HEK293 (cell line): ENCODE results near the gene GPHN.
"Not testable (repeated sequence)": the region's sequence is repeated elsewhere in the genome, so short reads cannot be mapped to it uniquely, and the experiment has no call there.

Source experiments
- CTCF ChIA-PET: fragments of 350-600 bp; formaldehyde crosslinking; extraction: SDS; loops from one replicate; lab custom pipeline; 2021; ENCODE audit warnings: antibody characterized with exemption; lab: Yijun Ruan, JAX
- POLR2A ChIA-PET: fragments of 300-600 bp; formaldehyde crosslinking; extraction: SDS; loops from one replicate; lab custom pipeline; 2020; ENCODE audit warnings: antibody characterized with exemption, inconsistent platforms; lab: Yijun Ruan, JAX
- H3K27ac ChIP-seq: fragments of 200-500 bp; sonication (Bioruptor generic); 2 replicates; pipeline ENCODE4 v1.5.1; 2014; ENCODE audit warnings: low read depth, low read length, control low read depth, inconsistent platforms; ENCODE audit errors: extremely low read depth
- H3K36me3 ChIP-seq, 2 experiments: fragments of 200-500 bp in 1 of 2; sonication (Bioruptor generic) in 1 of 2; 1 replicate in 1 of 2; 2 replicates in 1 of 2; pipeline ENCODE4 v1.5.1; 2014 to 2017; ENCODE audit warnings: inconsistent platforms in 2 of 2, low read length in 2 of 2; ENCODE audit not compliant: control insufficient read depth in 2 of 2, insufficient read depth in 1 of 2
- H3K4me1 ChIP-seq: fragments of 200-500 bp; sonication (Bioruptor generic); 2 replicates; pipeline ENCODE4 v1.5.1; 2014; ENCODE audit warnings: mild to moderate bottlenecking, low read length, inconsistent platforms; ENCODE audit not compliant: control insufficient read depth, insufficient read depth
- H3K4me3 ChIP-seq: 2 replicates; pipeline ENCODE4 v1.5.1; 2011; ENCODE audit warnings: low read depth, mild to moderate bottlenecking, control low read depth, low read length, moderate library complexity
- H3K9me3 ChIP-seq: fragments of 200-500 bp; sonication (Bioruptor generic); 2 replicates; pipeline ENCODE4 v1.5.1; 2014; ENCODE audit warnings: low read depth, low read length, inconsistent platforms; ENCODE audit not compliant: control insufficient read depth, insufficient read depth
- GLI4 ChIP-seq: fragments of 450-650 bp; formaldehyde crosslinking; IDR thresholded peaks from 2 replicates; pipeline ENCODE4 v1.5.1; 2016; ENCODE audit warnings: missing biosample characterization, missing genetic modification characterization
- OVOL3 ChIP-seq: fragments of 450-650 bp; formaldehyde crosslinking; IDR thresholded peaks from 2 replicates; pipeline ENCODE4 v1.5.1; 2016; ENCODE audit warnings: missing biosample characterization, missing genetic modification characterization
- ZBTB1 ChIP-seq: fragments of 450-650 bp; formaldehyde crosslinking; IDR thresholded peaks from 2 replicates; pipeline ENCODE4 v1.5.1; 2016; ENCODE audit warnings: missing biosample characterization, missing genetic modification characterization
- ZIC2 ChIP-seq: fragments of 450-650 bp; formaldehyde crosslinking; IDR thresholded peaks from 2 replicates; pipeline ENCODE4 v1.5.1; 2016; ENCODE audit warnings: missing biosample characterization, missing genetic modification characterization
- ZNF132 ChIP-seq: fragments of 450-650 bp; formaldehyde crosslinking; IDR thresholded peaks from 2 replicates; pipeline ENCODE4 v1.5.1; 2017; ENCODE audit warnings: missing biosample characterization, missing genetic modification characterization, borderline replicate concordance
- ZNF133 ChIP-seq: fragments of 450-650 bp; formaldehyde crosslinking; IDR thresholded peaks from 2 replicates; pipeline ENCODE4 v1.5.1; 2016; ENCODE audit warnings: missing biosample characterization, missing genetic modification characterization
- ZNF175 ChIP-seq: fragments of 450-650 bp; formaldehyde crosslinking; IDR thresholded peaks from 2 replicates; pipeline ENCODE4 v1.5.1; 2016; ENCODE audit warnings: missing biosample characterization, missing genetic modification characterization
- ZNF23 ChIP-seq: fragments of 450-650 bp; formaldehyde crosslinking; IDR thresholded peaks from 2 replicates; pipeline ENCODE4 v1.5.1; 2016; ENCODE audit warnings: missing biosample characterization, missing genetic modification characterization, borderline replicate concordance
- ZNF302 ChIP-seq: fragments of 450-650 bp; formaldehyde crosslinking; IDR thresholded peaks from 2 replicates; pipeline ENCODE4 v1.5.1; 2016; ENCODE audit warnings: missing biosample characterization, missing genetic modification characterization, low read depth
- ZNF354C ChIP-seq: fragments of 450-650 bp; formaldehyde crosslinking; IDR thresholded peaks from 2 replicates; pipeline ENCODE4 v1.5.1; 2016; ENCODE audit warnings: missing biosample characterization, missing genetic modification characterization, low read depth, borderline replicate concordance
- ZNF449 ChIP-seq: fragments of 450-650 bp; formaldehyde crosslinking; IDR thresholded peaks from 2 replicates; pipeline ENCODE4 v1.5.1; 2017; ENCODE audit warnings: missing biosample characterization, mild to moderate bottlenecking, missing genetic modification characterization, moderate library complexity
- ZNF518A ChIP-seq: fragments of 450-650 bp; formaldehyde crosslinking; conservative IDR thresholded peaks from 2 replicates; pipeline ENCODE4 v1.5.1; 2016; ENCODE audit warnings: low read depth, missing biosample characterization, missing genetic modification characterization
- ZNF585B ChIP-seq: fragments of 450-650 bp; formaldehyde crosslinking; IDR thresholded peaks from 2 replicates; pipeline ENCODE4 v1.5.1; 2016; ENCODE audit warnings: missing biosample characterization, missing genetic modification characterization
- ZNF692 ChIP-seq: fragments of 450-650 bp; formaldehyde crosslinking; IDR thresholded peaks from 2 replicates; pipeline ENCODE4 v1.5.1; 2016; ENCODE audit warnings: missing biosample characterization, missing genetic modification characterization
- ZNF707 ChIP-seq: fragments of 450-650 bp; formaldehyde crosslinking; IDR thresholded peaks from 2 replicates; pipeline ENCODE4 v1.5.1; 2016; ENCODE audit warnings: missing biosample characterization, missing genetic modification characterization

The GPHN gene

GRCh38 chr14:66587753-66588152 lies 79.8 kb downstream of the GPHN start:
- H3K4me3 ChIP-seq, CTCF ChIA-PET, POLR2A ChIA-PET, H3K4me1 ChIP-seq, H3K27ac ChIP-seq, H3K36me3 ChIP-seq, H3K9me3 ChIP-seq: not testable (repeated sequence)

GRCh38 chr14:66595394-66595793 lies 87.4 kb downstream of the GPHN start:
- ChIA-PET CTCF (interaction anchor here (0.5 to 0.6 kb wide), 2 partner anchors 28 to 37 kb away, joined by 3 read pairs; no protein-coding TSS in a partner anchor), POLR2A (no interaction called here)
- TF ChIP-seq ZIC2 (tag by site-specific recombination), result no peak
- TF ChIP-seq ZNF518A (tag by site-specific recombination), result no peak
- TF ChIP-seq GLI4 (tag by site-specific recombination), result no peak
- no peak for TF ChIP-seq ZNF692
- TF ChIP-seq ZBTB1 (tag by site-specific recombination), result no peak
- TF ChIP-seq ZNF132 (tag by site-specific recombination), result no peak
- no peak for TF ChIP-seq ZNF23 (tag by site-specific recombination)
- TF ChIP-seq ZNF133 (tag by site-specific recombination), result no peak
- no peak for TF ChIP-seq OVOL3 (tag by site-specific recombination)
- no peak for TF ChIP-seq ZNF449 (tag by site-specific recombination)
- no peak for TF ChIP-seq ZNF302 (tag by site-specific recombination)
- no peak for TF ChIP-seq ZNF354C
- no peak for TF ChIP-seq ZNF585B (tag by site-specific recombination)
- TF ChIP-seq ZNF707 (tag by site-specific recombination), result no peak
- no peak for TF ChIP-seq ZNF175 (tag by site-specific recombination)

More at GRCh38 chr14:66595394-66595793, 87.4 kb downstream of the GPHN start:
- Histone ChIP-seq H3K9me3 (no peaks in the 10 kb centered on the region), H3K4me1 (no peaks in the 10 kb centered on the region), H3K27ac (no peak overlapping the region), H3K4me3 (no peak overlapping the region), H3K36me3 (no peaks in the 10 kb centered on the region)
